COR-L47 (cell line): ENCODE data around the gene DCST1.
A peak's percentile ranks its signal among the peaks of the same experiment; 100 is the strongest.

Experiments used
- DNase-seq: peaks from one replicate; lab custom pipeline; 2025; lab: John Stamatoyannopoulos, UW

DCST1 gene

DNA sequence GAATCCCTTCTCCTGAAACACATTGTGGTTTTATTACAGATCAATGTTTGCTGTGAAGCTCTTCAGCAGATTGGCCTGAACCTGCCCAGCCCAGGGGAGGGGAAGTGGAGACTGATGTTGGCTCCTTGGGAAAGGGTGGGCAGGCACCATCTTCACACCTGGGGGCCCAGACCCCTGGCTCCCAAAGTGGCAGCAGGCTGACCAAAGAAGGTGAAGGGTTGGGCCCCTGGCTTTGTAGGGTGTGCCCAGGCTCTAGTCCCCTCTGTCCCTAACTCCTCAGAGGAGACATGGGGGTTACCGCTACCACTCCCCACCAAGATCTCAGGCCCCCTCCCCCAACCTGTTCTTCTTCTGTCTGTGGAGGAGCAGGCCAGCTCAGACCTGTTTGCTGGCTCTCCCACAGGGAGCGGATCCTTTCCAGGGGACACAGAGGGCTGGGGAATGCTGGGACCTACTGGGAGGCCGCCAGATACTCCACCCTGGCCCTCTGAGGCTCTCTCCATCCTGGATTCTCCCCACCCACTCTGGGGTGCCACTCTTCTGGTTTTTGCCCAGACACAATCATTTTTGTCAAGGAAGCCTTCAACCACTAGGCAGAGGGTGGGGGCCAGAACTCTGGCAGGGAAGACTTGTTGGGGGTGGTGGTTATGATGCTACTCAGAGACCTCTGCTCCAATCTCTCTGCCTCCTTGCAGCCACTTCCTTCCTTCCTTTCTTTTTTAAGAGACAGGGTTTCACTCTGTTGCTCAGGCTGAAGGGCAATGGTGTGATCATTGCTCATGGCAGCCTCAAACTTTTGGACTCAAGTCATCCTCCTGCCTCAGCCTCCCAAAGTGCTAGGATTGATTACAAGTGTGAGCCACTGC is 40.0 kb downstream of the DCST1 start:
- no peak for DNase-seq

DNA sequence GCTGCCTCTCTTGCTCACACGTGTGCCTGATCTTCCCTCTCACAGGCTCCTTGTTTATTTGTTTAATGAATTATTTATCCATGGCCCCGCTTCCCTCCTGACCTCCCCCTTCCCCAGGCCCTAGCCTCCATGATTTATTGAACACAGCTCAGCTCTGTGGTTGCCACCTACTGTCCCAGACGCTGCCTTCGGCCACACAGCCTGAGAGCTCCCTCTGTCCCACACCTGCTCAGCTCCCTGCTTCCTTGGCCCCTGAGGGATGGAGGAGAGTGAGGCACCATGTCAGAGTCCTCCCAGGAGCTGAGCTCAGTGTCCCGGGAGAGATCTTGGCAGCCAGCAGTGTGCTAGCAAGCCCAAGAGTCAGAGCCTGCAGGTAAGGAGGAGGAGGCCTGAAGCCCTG is 41.9 kb downstream of the DCST1 start:
- peak; percentile 55 for DNase-seq

DNA sequence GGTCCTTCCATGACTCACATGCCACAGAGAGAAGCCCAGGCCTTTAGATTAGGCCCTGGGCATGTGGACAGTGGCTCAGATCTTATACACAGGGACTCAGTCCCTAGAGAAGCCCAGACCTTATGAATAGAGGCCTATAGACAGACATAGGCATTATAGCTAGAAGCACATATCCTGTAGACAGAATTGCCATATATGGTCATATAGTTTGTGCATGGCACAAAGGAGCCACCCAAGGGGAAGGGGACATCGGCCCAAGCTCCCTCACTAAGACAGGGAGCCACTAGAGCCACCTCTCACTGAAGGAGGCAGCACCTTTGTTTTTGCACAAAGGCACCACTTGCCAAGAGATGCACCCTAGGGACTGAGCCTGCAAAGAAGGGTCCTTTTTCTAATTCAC is 42.7 kb downstream of the DCST1 start:
- no peak for DNase-seq

GRCh38 chr1:155077346-155077745 is 43.7 kb downstream of the DCST1 start:
- no peak for DNase-seq

DNA sequence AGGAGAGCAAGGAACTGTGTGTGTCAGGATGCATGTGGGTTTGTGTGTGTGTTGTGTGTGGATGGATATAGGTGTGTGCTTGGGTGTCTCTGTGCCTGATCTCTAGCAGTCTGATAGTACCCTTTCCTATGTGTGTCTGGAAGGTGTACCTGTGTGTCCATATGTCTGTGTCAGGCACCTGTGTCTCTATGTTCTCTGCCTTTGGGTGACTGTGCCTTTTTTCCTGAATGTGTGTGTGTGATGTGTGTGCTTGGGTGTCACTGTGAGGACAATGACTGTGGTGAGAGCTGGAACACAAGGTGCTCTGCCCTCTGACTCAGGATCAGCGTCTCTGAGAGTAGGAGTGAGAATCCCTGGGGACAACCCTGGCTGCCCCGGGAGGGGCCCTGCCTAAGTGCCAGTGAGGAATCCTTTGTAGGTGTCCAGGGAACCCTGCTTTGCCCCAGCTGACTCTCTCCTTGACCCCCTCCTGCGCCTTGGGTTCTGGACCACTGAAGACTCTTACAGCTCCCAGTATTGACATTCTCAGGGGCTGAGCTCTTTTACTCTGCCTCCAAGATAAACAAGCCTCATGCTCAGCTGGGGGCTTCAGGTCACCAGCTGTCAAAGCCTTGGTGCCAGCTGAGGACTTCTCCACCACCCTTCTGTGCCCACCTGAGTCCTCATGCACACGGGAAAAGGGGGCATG is 44.3 kb downstream of the DCST1 start:
- no peak for DNase-seq

DNA sequence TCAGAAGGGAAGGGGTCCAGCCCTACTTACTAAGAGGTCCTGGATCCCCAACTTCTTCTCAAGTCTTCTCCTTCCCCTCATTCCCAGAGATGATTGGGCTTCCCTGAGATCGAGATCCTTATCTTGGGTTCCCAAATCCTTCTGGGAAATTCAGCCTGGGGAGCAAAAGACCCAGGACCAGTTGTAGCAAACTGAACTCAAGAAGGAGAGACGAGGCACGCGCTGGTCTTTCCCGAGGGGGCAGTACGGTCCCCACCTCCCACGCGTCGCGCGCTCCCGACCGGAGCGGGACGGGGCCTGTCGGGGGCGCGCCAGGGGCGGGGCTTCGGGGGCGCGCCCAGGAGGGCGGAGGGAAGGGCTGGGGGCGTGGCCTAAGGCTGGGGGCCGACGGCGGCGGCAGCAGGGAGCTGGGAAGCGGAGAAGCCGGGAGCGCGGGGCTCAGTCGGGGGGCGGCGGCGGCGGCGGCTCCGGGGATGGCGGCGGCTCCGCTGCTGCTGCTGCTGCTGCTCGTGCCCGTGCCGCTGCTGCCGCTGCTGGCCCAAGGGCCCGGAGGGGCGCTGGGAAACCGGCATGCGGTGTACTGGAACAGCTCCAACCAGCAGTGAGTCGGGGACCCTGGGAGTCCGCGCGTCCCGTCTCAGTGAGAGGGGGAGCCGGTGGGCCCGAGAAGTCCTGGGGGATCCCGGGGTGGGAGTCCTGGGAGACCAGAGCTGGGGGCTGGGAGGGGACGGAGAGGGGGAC is 45.0 kb downstream of the DCST1 start, which contains the start of gene EFNA3:
EFNA3 (plus strand) TSS at position 369 of the 741 bp plus-strand sequence; CDS start at position 474, 105 bp downstream.
- DNase-seq = peak; percentile 77

GRCh38 chr1:155079210-155079486 is 45.5 kb downstream of the DCST1 start:
- DNase-seq = no peak

GRCh38 chr1:155079487-155080311 is 46.1 kb downstream of the DCST1 start:
- no peak for DNase-seq

DNA sequence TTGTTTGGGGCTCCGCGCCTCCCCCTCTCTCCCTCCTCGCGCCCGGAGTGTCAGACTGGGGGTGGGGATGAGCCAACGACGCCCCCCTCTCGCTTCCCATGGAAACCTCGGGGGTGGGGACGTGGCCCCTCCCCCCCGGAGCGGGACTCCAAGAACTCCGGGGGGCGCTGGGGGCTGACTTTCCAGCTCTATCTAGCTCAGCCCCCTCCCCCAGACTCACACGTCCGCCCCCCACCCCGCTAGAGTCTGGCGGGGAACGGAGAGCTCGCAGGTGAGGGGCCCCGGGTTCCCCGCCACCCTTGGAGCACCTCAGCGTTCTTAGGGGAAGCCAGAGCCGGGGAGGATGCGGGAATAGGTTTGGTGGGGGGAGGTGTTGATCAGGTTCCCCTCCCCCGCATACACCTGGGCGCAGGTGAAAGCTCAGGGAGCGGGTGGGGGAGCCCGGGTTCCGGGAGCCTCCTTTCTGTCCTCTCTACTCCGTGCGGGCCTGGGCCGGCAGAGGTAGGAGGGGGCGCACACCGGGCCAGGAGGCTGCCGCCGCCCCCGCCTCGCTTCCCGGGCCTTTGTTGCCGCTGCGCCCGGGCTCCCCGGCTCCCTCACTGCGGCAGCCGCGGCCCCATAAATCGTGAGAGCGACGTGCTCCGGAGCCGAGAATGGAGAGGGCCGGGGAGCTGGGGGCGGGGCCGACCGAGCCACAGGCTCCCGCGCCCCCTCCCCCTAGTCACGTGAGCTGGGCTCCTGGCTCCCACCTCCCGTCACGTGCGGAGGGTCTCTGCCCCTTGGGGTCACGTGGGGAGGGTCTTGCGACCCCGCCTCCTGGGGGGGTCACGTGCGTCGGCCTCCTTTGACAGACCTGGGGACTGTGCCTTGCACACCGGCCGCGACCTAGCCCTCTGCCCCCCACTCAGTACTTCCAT is 46.9 kb downstream of the DCST1 start:
- DNase-seq = peak; percentile 74

DNA sequence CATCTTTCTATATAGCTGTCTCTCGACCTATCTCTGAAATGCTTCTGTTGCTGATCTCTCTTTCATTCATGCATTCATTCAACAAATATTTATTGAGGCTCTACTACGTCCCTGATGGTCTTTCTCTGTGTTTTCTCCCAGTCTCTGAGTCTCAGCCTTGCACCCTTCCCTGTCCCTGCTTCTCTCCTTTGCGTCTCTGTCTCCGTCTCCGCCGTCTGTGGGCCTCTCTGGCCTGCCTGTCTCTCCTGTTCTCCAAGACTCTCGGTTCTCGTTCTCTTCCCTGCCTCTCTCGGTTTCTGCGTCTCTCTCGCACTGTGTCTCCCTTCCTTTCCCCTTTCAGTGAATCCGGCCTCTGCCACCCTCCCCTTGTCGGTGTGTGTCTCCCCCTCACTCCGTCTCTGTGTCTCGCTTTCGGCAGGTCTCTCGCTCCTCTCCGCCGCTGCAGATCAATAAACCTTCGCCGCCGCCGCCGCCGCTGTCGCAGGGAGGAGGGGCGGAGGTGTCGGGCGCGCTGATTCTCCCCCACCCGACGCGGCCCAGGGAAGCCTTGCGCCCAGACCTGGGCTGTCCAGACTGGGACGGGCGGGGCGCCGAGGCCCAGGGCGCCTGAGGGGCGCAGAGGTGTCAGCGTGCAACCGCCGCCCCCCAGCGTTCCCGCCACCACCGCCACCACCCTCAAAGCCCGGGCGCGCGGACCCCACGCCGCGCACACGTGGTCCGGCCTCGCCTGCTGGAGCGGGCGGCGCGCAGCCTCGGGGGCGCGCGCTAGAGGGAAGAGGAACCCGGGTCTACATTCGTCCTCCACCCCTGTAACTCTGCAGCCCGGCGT is 48.1 kb downstream of the DCST1 start:
- DNase-seq = peak; percentile 39

GRCh38 chr1:155082301-155083051 is 48.9 kb downstream of the DCST1 start:
- DNase-seq = no peak

- no peak for DNase-seq
Observed at GRCh38 chr1:155083052-155083541, 49.5 kb downstream of the DCST1 start.

DNA sequence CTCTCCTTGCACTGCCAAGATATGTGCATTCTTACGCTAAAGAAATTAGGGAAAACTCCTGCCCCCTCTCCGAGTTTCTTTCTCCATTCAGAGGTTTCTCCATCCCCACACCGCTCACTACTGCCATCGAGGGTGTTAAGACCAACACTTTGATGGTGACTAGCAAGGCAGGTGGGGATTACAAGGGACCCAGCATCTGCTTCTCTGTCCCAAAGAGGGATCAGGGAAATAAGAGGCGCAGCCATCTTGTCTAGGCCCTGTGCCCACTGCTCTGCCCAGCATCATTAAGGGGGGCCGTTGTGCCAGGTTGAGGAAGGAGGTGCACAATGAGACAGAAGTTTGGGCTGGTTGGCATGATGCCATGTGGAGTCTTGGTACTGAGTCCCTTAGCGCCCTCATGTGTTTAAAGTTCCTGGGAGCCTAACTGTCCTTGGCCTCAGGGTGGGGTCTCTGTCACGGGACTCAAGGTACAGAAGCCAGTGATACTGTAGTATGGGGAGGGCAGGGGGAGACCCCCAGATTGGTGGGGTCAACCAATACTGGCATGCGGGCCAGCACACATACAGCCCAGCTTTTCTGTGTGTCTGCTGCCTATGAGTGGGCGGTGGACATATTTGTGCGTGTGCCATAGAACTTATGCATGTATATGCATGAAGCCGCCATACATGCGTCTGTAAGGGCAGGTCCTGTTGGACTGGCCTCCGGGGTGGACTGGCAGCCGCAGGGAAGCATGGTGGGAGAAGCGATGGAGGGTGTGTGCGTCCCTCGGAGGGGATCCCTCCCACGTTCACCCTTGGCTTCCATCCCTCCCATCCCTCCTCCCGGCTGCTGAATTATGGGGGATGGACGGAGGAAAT is 50.5 kb downstream of the DCST1 start:
- peak; percentile 55 for DNase-seq

DNA sequence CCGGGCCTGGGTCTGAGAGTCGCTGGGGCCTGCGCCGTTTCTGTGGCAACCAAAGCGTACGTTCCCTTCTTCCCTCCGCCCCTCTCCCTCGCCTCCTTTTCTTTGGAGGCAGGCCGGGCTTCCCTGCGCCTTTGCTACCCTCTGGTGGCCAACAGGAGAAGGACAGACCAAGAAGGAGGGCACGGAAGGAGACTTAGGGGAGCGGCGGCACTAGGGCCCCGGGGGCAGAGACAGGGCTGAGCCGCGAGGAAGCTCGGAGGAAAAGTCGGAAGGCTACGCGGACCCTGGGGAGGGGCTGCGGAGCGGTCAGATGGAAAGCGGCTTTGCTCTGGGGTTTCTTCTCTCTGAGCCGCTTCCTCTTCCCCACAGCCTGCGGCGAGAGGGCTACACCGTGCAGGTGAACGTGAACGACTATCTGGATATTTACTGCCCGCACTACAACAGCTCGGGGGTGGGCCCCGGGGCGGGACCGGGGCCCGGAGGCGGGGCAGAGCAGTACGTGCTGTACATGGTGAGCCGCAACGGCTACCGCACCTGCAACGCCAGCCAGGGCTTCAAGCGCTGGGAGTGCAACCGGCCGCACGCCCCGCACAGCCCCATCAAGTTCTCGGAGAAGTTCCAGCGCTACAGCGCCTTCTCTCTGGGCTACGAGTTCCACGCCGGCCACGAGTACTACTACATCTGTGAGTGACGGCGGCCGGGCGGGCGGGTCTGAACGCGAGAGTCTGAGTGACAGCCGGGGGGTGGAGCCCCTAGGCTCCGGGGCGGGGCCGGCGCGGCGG is 51.3 kb downstream of the DCST1 start:
- DNase-seq = peak; percentile 89

DNA sequence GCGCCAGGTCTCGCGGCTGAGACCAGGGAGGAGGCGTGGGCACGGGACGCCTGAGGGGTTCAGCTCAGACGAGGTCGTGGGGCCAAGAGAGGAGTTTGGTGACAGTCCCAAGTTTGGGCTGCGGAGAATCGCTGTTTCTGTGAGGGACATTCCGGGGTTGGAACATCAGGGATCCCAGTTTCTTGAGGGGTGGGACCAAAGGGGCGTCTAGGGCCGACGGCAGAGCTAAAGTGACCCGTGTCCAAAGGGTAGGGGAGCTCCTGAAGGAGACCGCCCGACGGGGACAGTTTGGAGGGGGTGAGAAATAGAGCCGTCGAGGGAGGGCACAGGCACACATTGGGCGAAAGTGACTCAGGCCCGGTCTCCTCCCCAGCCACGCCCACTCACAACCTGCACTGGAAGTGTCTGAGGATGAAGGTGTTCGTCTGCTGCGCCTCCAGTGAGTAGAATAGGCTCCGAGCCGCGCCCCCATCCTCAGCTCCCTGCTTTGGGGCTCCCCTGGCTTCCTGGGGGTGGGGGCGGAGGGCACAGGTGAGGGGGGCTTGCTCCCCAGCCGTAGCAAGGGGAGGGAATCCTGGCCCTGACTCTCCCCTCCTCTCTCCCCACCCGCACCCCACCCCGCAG is 52.0 kb downstream of the DCST1 start:
- no peak for DNase-seq

GRCh38 chr1:155086128-155086741 is 52.6 kb downstream of the DCST1 start:
- peak; percentile 45 for DNase-seq
